GM12875 (cell line): ENCODE results near the gene LZTS3.
"Not testable (repeated sequence)": the region's sequence is repeated elsewhere in the genome, so short reads cannot be mapped to it uniquely, and the experiment has no call there.

ENCODE experiments used
- H3K4me3 ChIP-seq: one replicate; pipeline ENCODE4 v1.5.1; 2011; ENCODE audit warnings: low read depth, low read length, control low read depth
- TF ChIP-seq, protein P1 (sequence below): IDR thresholded peaks from 2 replicates; pipeline ENCODE4 v1.5.1; 2011; ENCODE audit warnings: low read depth, mild to moderate bottlenecking, control low read depth, inconsistent platforms, low read length, moderate library complexity, borderline replicate concordance; ENCODE audit not compliant: insufficient read depth

LZTS3 gene

DNA sequence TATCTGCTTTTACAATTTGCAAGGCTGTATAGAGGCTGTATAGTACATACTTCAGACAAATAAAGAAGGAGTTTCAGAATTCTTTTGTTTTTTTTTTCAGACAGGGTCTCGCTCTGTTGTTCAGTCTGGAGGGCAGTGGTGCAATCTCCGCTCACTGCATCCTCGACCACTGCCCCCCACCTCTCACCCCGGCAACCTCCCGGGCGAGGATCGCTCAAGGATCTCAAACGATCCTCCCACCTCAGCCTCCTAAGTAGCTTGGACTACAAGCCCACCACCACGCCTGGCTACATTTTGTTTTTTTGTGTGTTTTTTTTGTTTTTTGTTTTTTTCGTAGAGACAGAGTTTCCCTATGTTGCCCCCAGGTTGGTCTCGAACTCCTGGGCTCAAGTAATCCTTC lies 15.5 kb downstream of the LZTS3 start:
- TF ChIP-seq, protein P1, sequence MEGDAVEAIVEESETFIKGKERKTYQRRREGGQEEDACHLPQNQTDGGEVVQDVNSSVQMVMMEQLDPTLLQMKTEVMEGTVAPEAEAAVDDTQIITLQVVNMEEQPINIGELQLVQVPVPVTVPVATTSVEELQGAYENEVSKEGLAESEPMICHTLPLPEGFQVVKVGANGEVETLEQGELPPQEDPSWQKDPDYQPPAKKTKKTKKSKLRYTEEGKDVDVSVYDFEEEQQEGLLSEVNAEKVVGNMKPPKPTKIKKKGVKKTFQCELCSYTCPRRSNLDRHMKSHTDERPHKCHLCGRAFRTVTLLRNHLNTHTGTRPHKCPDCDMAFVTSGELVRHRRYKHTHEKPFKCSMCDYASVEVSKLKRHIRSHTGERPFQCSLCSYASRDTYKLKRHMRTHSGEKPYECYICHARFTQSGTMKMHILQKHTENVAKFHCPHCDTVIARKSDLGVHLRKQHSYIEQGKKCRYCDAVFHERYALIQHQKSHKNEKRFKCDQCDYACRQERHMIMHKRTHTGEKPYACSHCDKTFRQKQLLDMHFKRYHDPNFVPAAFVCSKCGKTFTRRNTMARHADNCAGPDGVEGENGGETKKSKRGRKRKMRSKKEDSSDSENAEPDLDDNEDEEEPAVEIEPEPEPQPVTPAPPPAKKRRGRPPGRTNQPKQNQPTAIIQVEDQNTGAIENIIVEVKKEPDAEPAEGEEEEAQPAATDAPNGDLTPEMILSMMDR, result no peak
- peak overlapping the region; percentile 1 for H3K4me3 ChIP-seq

DNA sequence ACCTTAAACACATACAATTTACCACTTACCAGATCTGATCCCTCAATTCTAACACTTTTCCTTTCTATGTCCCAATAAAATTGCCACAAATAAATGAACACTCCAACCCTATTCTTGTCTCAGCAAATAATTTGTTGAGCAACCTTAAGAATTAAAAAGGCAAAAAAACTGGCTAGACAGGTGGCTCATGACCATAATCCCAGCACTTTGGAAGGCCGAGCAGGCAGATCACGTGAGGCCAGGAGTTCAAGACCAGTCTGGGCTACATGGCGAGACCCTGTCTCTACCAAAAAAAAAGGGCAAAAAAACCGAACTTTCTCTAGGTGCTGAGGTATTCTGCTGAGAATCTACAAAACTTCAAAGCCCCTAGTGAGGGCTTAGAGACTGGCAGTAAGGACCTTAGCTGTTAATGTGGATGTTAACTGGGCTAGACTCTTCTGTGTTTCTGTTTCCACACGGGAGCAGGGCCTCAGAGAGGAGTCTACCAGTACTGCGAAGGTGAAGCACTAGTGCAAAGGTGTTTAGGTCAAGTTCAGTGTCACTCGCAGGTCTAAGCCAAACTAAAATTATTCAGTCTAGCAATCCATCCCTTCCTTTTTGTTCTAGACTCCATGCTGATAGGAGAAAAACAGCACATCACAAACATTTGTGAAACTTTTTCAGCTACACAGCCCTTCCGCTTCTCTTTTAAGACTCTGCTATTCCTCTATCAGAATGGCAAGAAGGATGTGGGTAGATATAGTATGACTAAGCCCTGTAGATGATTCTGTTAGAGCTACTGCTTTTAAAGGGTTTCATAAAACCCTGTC lies 16.3 kb downstream of the LZTS3 start:
- TF ChIP-seq, protein P1, result no peak
- peak overlapping the region; percentile 5 for H3K4me3 ChIP-seq

DNA sequence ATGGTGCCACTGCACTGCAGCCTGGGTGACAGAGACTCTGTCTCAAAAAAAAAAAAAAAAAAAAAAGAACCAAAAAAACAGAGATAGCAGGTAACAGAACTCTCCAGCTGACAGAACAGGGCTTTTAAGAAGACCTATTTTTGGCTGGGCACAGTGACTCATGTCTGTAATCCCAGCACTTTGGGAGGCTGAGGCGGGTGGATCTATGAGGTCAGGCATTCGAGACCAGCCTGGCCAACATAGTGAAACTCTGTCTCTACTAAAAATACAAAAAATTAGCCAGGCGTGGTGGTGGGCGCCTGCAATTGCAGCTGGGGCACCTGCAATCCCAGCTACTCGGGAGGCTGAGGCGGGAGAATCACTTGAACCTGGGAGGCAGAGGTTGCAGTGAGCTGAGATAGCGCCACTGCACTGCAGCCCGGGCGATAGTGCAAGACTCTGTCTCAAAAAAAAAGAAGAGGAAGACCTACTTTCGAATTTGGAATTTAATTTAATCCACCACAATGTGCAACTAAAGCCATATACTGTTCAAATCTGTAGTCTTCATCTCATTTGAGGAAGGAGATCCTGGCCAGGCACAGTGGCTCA lies 21.2 kb downstream of the LZTS3 start:
- not testable (repeated sequence) for H3K4me3 ChIP-seq

DNA sequence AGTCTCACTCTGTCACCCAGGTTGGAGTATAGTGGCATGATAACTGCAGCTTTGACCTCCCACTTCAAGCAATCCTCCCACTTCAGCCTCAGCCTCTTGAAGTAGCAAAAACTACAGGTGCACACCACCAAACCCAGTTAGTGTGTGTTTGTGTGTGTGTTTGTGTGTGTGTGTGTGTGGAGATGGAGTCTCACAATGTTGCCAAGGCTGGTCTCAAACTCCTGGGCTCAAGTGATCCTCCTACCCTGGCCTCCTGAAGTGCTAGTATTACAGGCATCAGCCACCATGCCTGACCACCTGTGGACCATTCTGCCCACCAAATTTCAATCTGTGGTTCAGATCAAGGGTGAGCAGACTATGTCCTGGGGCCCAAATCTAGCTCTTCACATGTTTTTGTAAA lies 22.4 kb downstream of the LZTS3 start:
- TF ChIP-seq, protein P1, result no peak
- H3K4me3 ChIP-seq, result no peak overlapping the region

DNA sequence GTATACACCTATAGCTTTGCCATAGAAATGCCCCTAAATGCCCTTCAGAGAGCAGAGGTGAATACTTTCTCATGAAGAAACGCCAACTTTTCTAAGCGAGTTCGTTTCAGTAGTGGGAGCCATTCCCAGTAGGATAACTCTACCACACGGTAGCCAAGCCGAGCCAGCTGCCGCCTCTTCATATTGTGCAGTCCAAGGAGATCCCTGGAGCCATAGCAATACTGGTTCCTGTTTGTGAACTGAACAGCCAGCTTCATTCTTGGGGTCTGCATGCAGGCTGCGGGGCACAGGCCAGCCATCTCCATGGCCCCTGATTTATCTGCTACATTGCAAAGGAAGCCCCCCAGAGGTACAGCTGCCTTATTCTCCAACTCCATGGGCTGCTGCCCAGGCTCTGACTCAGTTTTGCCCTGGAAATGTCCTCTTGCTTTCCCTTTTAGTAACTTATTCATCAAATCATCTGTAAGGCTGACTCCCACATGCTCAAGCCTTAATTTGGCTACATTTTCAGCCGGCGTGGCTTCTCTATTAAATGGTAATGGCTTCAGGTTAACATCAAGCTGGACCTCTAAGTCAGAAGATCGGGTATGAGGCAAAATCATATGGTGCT lies 26.5 kb downstream of the LZTS3 start:
- H3K4me3 ChIP-seq, result no peak overlapping the region
- TF ChIP-seq, protein P1, result no peak

DNA sequence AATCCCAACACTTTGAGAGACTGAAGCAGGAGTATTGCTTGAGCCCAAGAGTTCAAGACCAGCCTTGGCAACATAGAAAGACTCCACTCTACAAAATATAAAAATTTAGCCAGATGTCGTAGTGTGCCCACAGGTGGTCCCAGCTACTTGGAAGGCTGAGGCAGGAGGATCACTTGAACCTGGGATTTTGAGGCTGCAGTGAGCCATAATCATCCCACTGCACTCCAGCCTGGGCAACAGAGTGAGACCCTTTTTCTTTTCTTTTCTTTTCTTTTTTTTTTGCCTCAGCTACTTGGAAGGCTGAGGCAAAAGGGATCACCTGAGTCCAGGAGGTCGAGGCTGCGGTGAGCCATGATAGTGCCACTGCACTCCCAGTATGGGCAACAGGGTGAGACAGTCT lies 31.6 kb downstream of the LZTS3 start:
- TF ChIP-seq, protein P1, result no peak
- no peak overlapping the region for H3K4me3 ChIP-seq

DNA sequence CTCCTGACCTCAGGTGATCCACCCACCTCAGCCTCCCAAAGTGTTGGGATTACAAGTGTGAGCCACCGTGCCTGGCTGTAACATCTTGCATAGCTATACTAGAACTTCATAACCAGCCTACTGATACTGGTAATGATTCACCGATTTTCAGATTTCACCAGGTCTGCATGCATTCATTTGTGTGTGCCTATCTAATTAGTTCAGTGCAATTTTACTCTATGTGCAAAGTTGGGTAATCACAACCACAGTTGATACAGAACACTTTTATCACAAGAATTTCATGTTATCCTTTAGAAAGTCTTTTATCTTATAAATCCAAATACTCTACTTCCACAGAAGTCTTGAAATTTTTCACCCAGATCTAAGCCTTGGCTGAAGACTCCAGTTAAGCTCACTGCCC lies 35.9 kb downstream of the LZTS3 start:
- TF ChIP-seq, protein P1, result no peak
- H3K4me3 ChIP-seq, result no peak overlapping the region
